ENCODE results near the gene FHOD3.
"Not testable (repeated sequence)": the region's sequence is repeated elsewhere in the genome, so short reads cannot be mapped to it uniquely, and the experiment has no call there.

Gene FHOD3

GRCh38 chr18:36814994-36815393 lies 517.5 kb downstream of the FHOD3 start:
- DNase-seq: no peak

- not testable (repeated sequence) for DNase-seq
These were observed 518.6 kb downstream of the FHOD3 start for GRCh38 chr18:36816096-36816495.

- no peak for DNase-seq
These were observed 519.5 kb downstream of the FHOD3 start for GRCh38 chr18:36817039-36817438.

- no peak for DNase-seq
These were observed 521.1 kb downstream of the FHOD3 start for GRCh38 chr18:36818652-36819051.

GRCh38 chr18:36819621-36820020 lies 522.1 kb downstream of the FHOD3 start:
- DNase-seq: no peak

GRCh38 chr18:36821681-36822080 lies 524.2 kb downstream of the FHOD3 start:
- DNase-seq: no peak

- no peak for DNase-seq
These were observed 528.0 kb downstream of the FHOD3 start for GRCh38 chr18:36825526-36825925.

- no peak for DNase-seq
These were observed 529.0 kb downstream of the FHOD3 start for GRCh38 chr18:36826556-36826955.

- peak; percentile 67 for DNase-seq
These were observed 530.7 kb downstream of the FHOD3 start for GRCh38 chr18:36828157-36828629.

GRCh38 chr18:36828630-36829361 lies 531.3 kb downstream of the FHOD3 start, which contains the start of the genes KIAA1328 and TPGS2:
Gene KIAA1328 (plus strand): TSS chr18:36829127. CDS start chr18:36829139, 12 bp downstream.
Gene TPGS2 (minus strand): TSS chr18:36829002. CDS start chr18:36828767, 235 bp downstream.
- peak; percentile 87 for DNase-seq

All from NCI-H1105 treated with DMSO at 0.1 percent for 48 hours (cell line).